GM13977 (cell line): Measurements from ENCODE around the gene CGB7.

Source experiments
- DNase-seq: peaks from one replicate; pipeline ENCODE4 v3.0.0; 2012; ENCODE audit warnings: low spot score
- CTCF ChIP-seq: IDR thresholded peaks from 2 replicates; pipeline ENCODE4 v1.5.1; 2012; ENCODE audit warnings: mild to moderate bottlenecking, control low read depth; ENCODE audit not compliant: insufficient read depth; ENCODE audit errors: extremely low read depth, missing control alignments
- in situ Hi-C: fragments of 300-500 bp; cut with MboI; formaldehyde crosslinking; loops from one replicate; pipeline ENCODE4 v1.12.0; 2022; ENCODE audit warnings: low sequenced_read_pairs, low pct_unique_long_range_greater_than_20kb, mixed read lengths, inconsistent platforms; ENCODE audit not compliant: unreplicated experiment

Gene CGB7

GRCh38 chr19:49016067-49016839 is 41.3 kb downstream of the CGB7 start:
- no peak for TF ChIP-seq CTCF
- DNase-seq: no peak
- in situ Hi-C loops: no loop called here

GRCh38 chr19:49014870-49015255 is 42.7 kb downstream of the CGB7 start:
- peak; percentile 8 for DNase-seq
- in situ Hi-C loops: no loop called here
- no peak for TF ChIP-seq CTCF

- in situ Hi-C loops: no loop called here
- TF ChIP-seq CTCF: no peak
- no peak for DNase-seq
Measured at GRCh38 chr19:49014123-49014869, 43.3 kb downstream of the CGB7 start.

GRCh38 chr19:49011194-49011593 is 46.4 kb downstream of the CGB7 start:
- DNase-seq: no peak
- no peak for TF ChIP-seq CTCF
- in situ Hi-C loops: no loop called here

GRCh38 chr19:49010453-49010852 is 47.1 kb downstream of the CGB7 start:
- in situ Hi-C loops: no loop called here
- TF ChIP-seq CTCF: no peak
- DNase-seq: no peak

- no peak for TF ChIP-seq CTCF
- in situ Hi-C loops: no loop called here
- DNase-seq: no peak
Measured at GRCh38 chr19:49009828-49010227, 47.7 kb downstream of the CGB7 start.
